PC-3 (cell line): ENCODE measurements around the gene HNMT. TPM values are rescaled to one million over a fixed set of nuclear protein-coding genes. Genes with fewer than 3 reads are reported as not detected.
"Not testable (repeated sequence)": the region's sequence is repeated elsewhere in the genome, so short reads cannot be mapped to it uniquely, and the experiment has no call there.

Experiments
- ATAC-seq: fragments of 200-7000 bp; cut with Tn5 transposase; 2 replicates; pipeline ENCODE4 v1.9.1; 2020; ENCODE audit warnings: mild to moderate bottlenecking, moderate library complexity
- BruUV-seq: library from RNA; stranded (reverse); fragments of 400-500 nt; replicated peaks from 2 replicates; lab custom pipeline; 2021; lab: Mats Ljungman, UMichigan
- CTCF ChIA-PET: fragments of 300-600 bp; sonication (Branson Sonifier 250); formaldehyde crosslinking; loops from one replicate; lab custom pipeline; 2022; ENCODE audit warnings: antibody characterized with exemption; lab: Charles Lee
- POLR2A ChIA-PET: fragments of 300-600 bp; sonication (Branson Sonifier 250); formaldehyde crosslinking; loops from one replicate; lab custom pipeline; 2022; ENCODE audit warnings: antibody characterized with exemption; ENCODE audit not compliant: unreplicated experiment; lab: Charles Lee
- DNase-seq: peaks from one replicate; pipeline ENCODE4 v3.0.0-alpha.2; 2015
- H2AFZ ChIP-seq: fragments of 300-600 bp; sonication (generic); 2 replicates; pipeline ENCODE4 v1.6.0; 2016; ENCODE audit warnings: antibody characterized with exemption, low read length
- H3F3A ChIP-seq: fragments of 300-600 bp; sonication (generic); one replicate; pipeline ENCODE4 v1.6.0; 2017; ENCODE audit warnings: antibody characterized with exemption, low read length, control low read depth, mild to moderate bottlenecking; ENCODE audit not compliant: unreplicated experiment
- H3K27ac ChIP-seq: fragments of 300-600 bp; sonication (generic); 2 replicates; pipeline ENCODE4 v1.5.1; 2016; ENCODE audit warnings: mild to moderate bottlenecking, low read length
- H3K27me3 ChIP-seq: fragments of 300-600 bp; sonication (generic); 2 replicates; pipeline ENCODE4 v1.6.1; 2016; ENCODE audit warnings: low read length, mixed read lengths
- H3K36me3 ChIP-seq: fragments of 300-600 bp; sonication (generic); 2 replicates; pipeline ENCODE4 v1.6.1; 2016; ENCODE audit warnings: low read depth, mixed run types, low read length, mixed read lengths
- H3K4me1 ChIP-seq: fragments of 300-600 bp; sonication (generic); 2 replicates; pipeline ENCODE4 v1.5.1; 2016; ENCODE audit warnings: low read length; ENCODE audit not compliant: insufficient read depth
- H3K4me2 ChIP-seq: fragments of 300-600 bp; sonication (generic); 2 replicates; pipeline ENCODE4 v1.6.0; 2016; ENCODE audit warnings: low read length
- H3K4me3 ChIP-seq: fragments of 300-600 bp; sonication (generic); 2 replicates; pipeline ENCODE4 v1.5.1; 2016; ENCODE audit warnings: mild to moderate bottlenecking, low read length, mixed read lengths
- H3K79me2 ChIP-seq: fragments of 300-600 bp; sonication (generic); 2 replicates; pipeline ENCODE4 v1.6.1; 2017; ENCODE audit warnings: low read length, mixed read lengths
- H3K9ac ChIP-seq: fragments of 300-600 bp; sonication (generic); 2 replicates; pipeline ENCODE4 v1.6.0; 2016; ENCODE audit warnings: mild to moderate bottlenecking, low read length
- H3K9me2 ChIP-seq: fragments of 300-600 bp; sonication (generic); replicated peaks from 2 replicates; pipeline ENCODE4 v1.6.1; 2016; ENCODE audit warnings: mixed run types, low read length, mixed read lengths
- H3K9me3 ChIP-seq: fragments of 300-600 bp; sonication (generic); 2 replicates; pipeline ENCODE4 v1.6.1; 2016; ENCODE audit warnings: low read length, mixed read lengths
- H4K20me1 ChIP-seq: fragments of 300-600 bp; sonication (generic); 2 replicates; pipeline ENCODE4 v1.6.1; 2016; ENCODE audit warnings: low read length, mixed read lengths
- EZH2 ChIP-seq: fragments of 300-600 bp; sonication (generic); IDR thresholded peaks from one replicate; pipeline ENCODE4 v1.6.1; 2017; ENCODE audit warnings: antibody characterized with exemption, mild to moderate bottlenecking, low read length; ENCODE audit not compliant: unreplicated experiment
- EZH2phosphoT487 ChIP-seq: fragments of 300-600 bp; sonication (generic); IDR thresholded peaks from 2 replicates; pipeline ENCODE4 v1.6.1; 2018; ENCODE audit warnings: mild to moderate bottlenecking, antibody characterized with exemption, low read length, borderline replicate concordance
- intact Hi-C: fragments of 100-400 bp; cut with micrococcal nuclease; formaldehyde crosslinking; loops from 2 replicates; pipeline ENCODE4 v1.9.0; 2023
- total RNA-seq: library from RNA; depleted of rRNA; stranded (reverse); fragments of >200 nt; gene quantifications from 2 replicates; pipeline ENCODE4 v1.2.3, GENCODE V29; 2014
- TF ChIP-seq, protein P1 (sequence below): fragments of 300-600 bp; sonication (generic); conservative IDR thresholded peaks from 2 replicates; pipeline ENCODE4 v1.5.1; 2017; ENCODE audit warnings: antibody characterized with exemption, low read depth, mild to moderate bottlenecking, low read length

Gene HNMT
- total RNA-seq, 1 experiment from 2014 or later = 7.1 TPM

- no peaks in the 10 kb centered on the region for H3F3A ChIP-seq
- DNase-seq (no peak), ATAC-seq (no peak)
- H3K9me3 ChIP-seq = no peaks in the 10 kb centered on the region
- H3K36me3 ChIP-seq = no peaks in the 10 kb centered on the region
- H3K4me3 ChIP-seq = no peak overlapping the region
- no TSS peak for BruUV-seq
- intact Hi-C loops = no loop called here
- H3K27ac ChIP-seq = no peak overlapping the region
- no peaks in the 10 kb centered on the region for H4K20me1 ChIP-seq
- H3K27me3 ChIP-seq = no peaks in the 10 kb centered on the region
- no peak overlapping the region for H3K4me2 ChIP-seq
- POLR2A ChIA-PET = no interaction called here
- H2AFZ ChIP-seq = no peak overlapping the region
- CTCF ChIA-PET = no interaction called here
- H3K4me1 ChIP-seq = 0 out of 2 replicates have a peak, but pooled peaks cover under 1% of the 10 kb centered on the region
- H3K79me2 ChIP-seq = no peaks in the 10 kb centered on the region
- no peak overlapping the region for H3K9ac ChIP-seq
- TF ChIP-seq, protein P1, sequence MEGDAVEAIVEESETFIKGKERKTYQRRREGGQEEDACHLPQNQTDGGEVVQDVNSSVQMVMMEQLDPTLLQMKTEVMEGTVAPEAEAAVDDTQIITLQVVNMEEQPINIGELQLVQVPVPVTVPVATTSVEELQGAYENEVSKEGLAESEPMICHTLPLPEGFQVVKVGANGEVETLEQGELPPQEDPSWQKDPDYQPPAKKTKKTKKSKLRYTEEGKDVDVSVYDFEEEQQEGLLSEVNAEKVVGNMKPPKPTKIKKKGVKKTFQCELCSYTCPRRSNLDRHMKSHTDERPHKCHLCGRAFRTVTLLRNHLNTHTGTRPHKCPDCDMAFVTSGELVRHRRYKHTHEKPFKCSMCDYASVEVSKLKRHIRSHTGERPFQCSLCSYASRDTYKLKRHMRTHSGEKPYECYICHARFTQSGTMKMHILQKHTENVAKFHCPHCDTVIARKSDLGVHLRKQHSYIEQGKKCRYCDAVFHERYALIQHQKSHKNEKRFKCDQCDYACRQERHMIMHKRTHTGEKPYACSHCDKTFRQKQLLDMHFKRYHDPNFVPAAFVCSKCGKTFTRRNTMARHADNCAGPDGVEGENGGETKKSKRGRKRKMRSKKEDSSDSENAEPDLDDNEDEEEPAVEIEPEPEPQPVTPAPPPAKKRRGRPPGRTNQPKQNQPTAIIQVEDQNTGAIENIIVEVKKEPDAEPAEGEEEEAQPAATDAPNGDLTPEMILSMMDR = no peak
- TF ChIP-seq EZH2 (no peak), EZH2phosphoT487 (no peak)
- no peaks in the 10 kb centered on the region for H3K9me2 ChIP-seq
Measured at GRCh38 chr2:138037090-138037489, 72.8 kb downstream of the HNMT start.

DNA sequence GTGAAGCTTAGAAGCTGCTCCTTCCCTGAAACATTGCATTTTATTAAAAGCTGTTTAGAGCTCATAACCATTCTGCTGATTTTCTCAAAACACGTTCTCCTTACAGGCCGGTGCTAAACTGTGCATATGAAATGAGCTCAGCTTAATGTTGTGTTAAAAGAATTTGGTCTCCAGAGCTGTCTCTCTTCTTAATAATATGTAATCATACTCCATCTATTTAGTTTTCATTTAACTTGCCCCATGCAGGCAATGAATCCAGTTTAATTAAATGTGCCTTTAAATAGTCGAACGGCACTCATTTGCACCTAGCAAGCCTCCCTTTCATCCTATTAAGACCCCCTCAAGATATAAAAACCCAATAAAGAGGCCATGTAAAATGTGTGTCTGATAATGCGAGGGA is 76.3 kb downstream of the HNMT start:
- intact Hi-C loops = no loop called here
- H2AFZ ChIP-seq = no peak overlapping the region
- H3F3A ChIP-seq = no peaks in the 10 kb centered on the region
- H3K36me3 ChIP-seq = no peaks in the 10 kb centered on the region
- H3K9me2 ChIP-seq = no peaks in the 10 kb centered on the region
- H3K79me2 ChIP-seq = no peaks in the 10 kb centered on the region
- ChIA-PET CTCF (no interaction called here), POLR2A (no interaction called here)
- H4K20me1 ChIP-seq = no peaks in the 10 kb centered on the region
- no peak for ATAC-seq
- TF ChIP-seq EZH2phosphoT487 = no peak
- TF ChIP-seq, protein P1 = no peak
- TF ChIP-seq EZH2 = no peak
- DNase-seq = no peak
- no peak overlapping the region for H3K4me3 ChIP-seq
- no peak overlapping the region for H3K27ac ChIP-seq
- H3K4me2 ChIP-seq = no peak overlapping the region
- H3K9ac ChIP-seq = no peak overlapping the region
- 0 out of 2 replicates have a peak, but pooled peaks cover 5% of the 10 kb centered on the region for H3K4me1 ChIP-seq
- no peaks in the 10 kb centered on the region for H3K9me3 ChIP-seq
- BruUV-seq = no TSS peak
- no peaks in the 10 kb centered on the region for H3K27me3 ChIP-seq

DNA sequence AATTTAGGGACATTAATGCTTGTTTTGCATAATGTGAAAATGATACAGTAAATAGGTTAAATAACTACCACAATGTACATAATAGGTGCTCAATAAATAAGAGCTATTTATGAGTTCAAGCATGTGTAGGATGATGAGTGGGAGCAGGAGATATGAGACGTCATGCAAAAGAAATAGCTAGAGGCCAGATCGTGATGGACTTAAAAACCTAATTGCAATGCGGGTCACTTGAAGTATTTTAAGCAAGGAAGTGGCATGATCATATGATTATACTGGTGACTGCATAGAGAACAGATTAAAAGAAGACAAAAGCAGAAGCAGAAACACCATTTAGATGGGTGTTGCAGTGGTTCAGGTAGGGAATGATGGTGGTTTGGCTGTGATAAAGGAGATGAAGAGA is 78.0 kb downstream of the HNMT start:
- peaks cover 10% of the 10 kb centered on the region; the same call in 1 of the 2 replicates for H3K4me1 ChIP-seq
- no peak for TF ChIP-seq EZH2
- TF ChIP-seq, protein P1 = no peak
- no peak for TF ChIP-seq EZH2phosphoT487
- DNase-seq (no peak), ATAC-seq (no peak)
- H3K9me3 ChIP-seq = no peaks in the 10 kb centered on the region
- no TSS peak for BruUV-seq
- no peak overlapping the region for H3K4me3 ChIP-seq
- H3K9ac ChIP-seq = no peak overlapping the region
- no peaks in the 10 kb centered on the region for H4K20me1 ChIP-seq
- no peaks in the 10 kb centered on the region for H3K27me3 ChIP-seq
- H3K9me2 ChIP-seq = no peaks in the 10 kb centered on the region
- H3K4me2 ChIP-seq = no peak overlapping the region
- POLR2A ChIA-PET = no interaction called here
- no peaks in the 10 kb centered on the region for H3F3A ChIP-seq
- H3K36me3 ChIP-seq = no peaks in the 10 kb centered on the region
- no peaks in the 10 kb centered on the region for H3K79me2 ChIP-seq
- intact Hi-C loops = no loop called here
- no peak overlapping the region for H3K27ac ChIP-seq
- H2AFZ ChIP-seq = no peak overlapping the region
- CTCF ChIA-PET = no interaction called here

DNA sequence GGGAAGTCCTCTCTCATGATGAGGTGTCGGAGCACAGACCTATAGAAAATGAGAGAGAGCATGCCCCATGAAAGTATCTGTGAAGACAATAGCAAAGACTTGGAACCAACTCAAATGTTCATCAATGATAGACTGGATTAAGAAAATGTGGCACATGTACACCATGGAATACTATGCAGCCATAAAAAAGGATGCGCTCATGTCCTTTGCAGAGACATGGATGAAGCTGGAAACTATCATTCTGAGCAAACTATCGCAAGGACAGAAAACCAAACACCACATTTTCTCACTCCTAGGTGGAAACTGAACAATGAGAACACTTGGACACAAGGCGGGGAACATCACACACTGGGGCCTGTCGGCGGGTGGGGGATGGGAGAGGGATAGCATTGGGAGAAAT is 79.3 kb downstream of the HNMT start:
- H3K4me1 ChIP-seq, H3K4me3 ChIP-seq, POLR2A ChIA-PET, CTCF ChIA-PET, H3F3A ChIP-seq, H3K9me3 ChIP-seq, H3K27ac ChIP-seq, H3K4me2 ChIP-seq, H3K9ac ChIP-seq, ATAC-seq, H4K20me1 ChIP-seq, DNase-seq, intact Hi-C loops, H2AFZ ChIP-seq, H3K79me2 ChIP-seq, H3K27me3 ChIP-seq, H3K36me3 ChIP-seq, BruUV-seq, H3K9me2 ChIP-seq: not testable (repeated sequence)
